HFF-Myc (cell line): Measurements from ENCODE around the gene ZNF148.

ENCODE experiments used
- DNase-seq: peaks from one replicate; pipeline ENCODE4 v3.0.0-alpha.2; 2011; ENCODE audit warnings: low read depth; ENCODE audit errors: extremely low read depth
- H3K4me3 ChIP-seq: replicated peaks from 2 replicates; pipeline ENCODE4 v1.5.1; 2011; ENCODE audit warnings: low read depth, mild to moderate bottlenecking, control low read depth, low read length
- CTCF ChIP-seq: IDR thresholded peaks from 2 replicates; pipeline ENCODE4 v1.5.1; 2012; ENCODE audit warnings: mild to moderate bottlenecking, low read depth, low read length, control low read depth; ENCODE audit errors: missing control alignments

ZNF148 gene

GRCh38 chr3:125322917-125323316 is 52.2 kb downstream of the ZNF148 start:
- no peak for TF ChIP-seq CTCF
- H3K4me3 ChIP-seq: no peak overlapping the region
- no peak for DNase-seq

GRCh38 chr3:125322166-125322565 is 53.0 kb downstream of the ZNF148 start:
- peak; percentile 76 for DNase-seq
- H3K4me3 ChIP-seq: no peak overlapping the region
- no peak for TF ChIP-seq CTCF

GRCh38 chr3:125319765-125320164 is 55.4 kb downstream of the ZNF148 start:
- no peak for TF ChIP-seq CTCF
- no peak for DNase-seq

GRCh38 chr3:125318871-125319270 is 56.3 kb downstream of the ZNF148 start:
- TF ChIP-seq CTCF: no peak
- no peak overlapping the region for H3K4me3 ChIP-seq
- no peak for DNase-seq

More at GRCh38 chr3:125319765-125320164, 55.4 kb downstream of the ZNF148 start:
- H3K4me3 ChIP-seq: no peak overlapping the region

GRCh38 chr3:125318167-125318865 is 56.8 kb downstream of the ZNF148 start:
- H3K4me3 ChIP-seq: no peak overlapping the region
- no peak for DNase-seq
- TF ChIP-seq CTCF: no peak

GRCh38 chr3:125317761-125318160 is 57.4 kb downstream of the ZNF148 start:
- no peak for TF ChIP-seq CTCF
- no peak for DNase-seq
- no peak overlapping the region for H3K4me3 ChIP-seq

- H3K4me3 ChIP-seq: no peak overlapping the region
- no peak for DNase-seq
- no peak for TF ChIP-seq CTCF
These were observed 58.2 kb downstream of the ZNF148 start for GRCh38 chr3:125316949-125317348.
